Measurements from ENCODE around the gene PIP5K1B.

GRCh38 chr9:68785965-68786364, 80.9 kb downstream of the PIP5K1B start:
- TF ChIP-seq CTCF (IDR thresholded peaks at IDR 0.05) (no peak), POLR2A (IDR thresholded peaks at IDR 0.05) (no peak), EP300 (IDR thresholded peaks at IDR 0.05) (no peak), POLR2AphosphoS5 (IDR thresholded peaks at IDR 0.05) (no peak)
